Vagina (tissue), 2 donors: ENCODE data around the gene MSH3. TPM values are rescaled to one million over a fixed set of nuclear protein-coding genes. Genes with fewer than 3 reads are reported as not detected.

Source experiments
- DNase-seq, 2 donors: peaks; one replicate each; pipeline ENCODE4 v3.0.0-alpha.2; 2017; ENCODE audit errors: extremely low spot score in 2 of 2
- H3K27ac ChIP-seq: fragments of 200-600 bp; sonication (generic); one replicate; pipeline ENCODE4 v1.5.1; 2019
- H3K27me3 ChIP-seq: fragments of 200-600 bp; sonication (generic); one replicate; pipeline ENCODE4 v1.5.1; 2019
- H3K36me3 ChIP-seq, 2 donors: fragments of 200-600 bp; sonication (generic); one replicate each; pipeline ENCODE4 v1.5.1; 2017 to 2019
- H3K4me1 ChIP-seq: fragments of 200-600 bp; sonication (generic); one replicate; pipeline ENCODE4 v1.5.1; 2019
- H3K4me3 ChIP-seq, 2 donors: fragments of 200-600 bp; sonication (generic); 1 replicate in 1 of 2; 2 replicates in 1 of 2; pipeline ENCODE4 v1.5.1; 2016 to 2019
- H3K9me3 ChIP-seq: fragments of 200-600 bp; sonication (generic); one replicate; pipeline ENCODE4 v1.5.1; 2019
- CTCF ChIP-seq, 3 experiments: fragments of 450-650 bp in 2 of 3; fragments of 200-600 bp in 1 of 3; sonication (generic) in 1 of 3; IDR thresholded peaks; one replicate each; pipeline ENCODE4 v1.5.1; 2017 to 2019; ENCODE audit warnings: antibody characterized with exemption in 3 of 3, mild to moderate bottlenecking in 2 of 3, moderate library complexity in 2 of 3
- POLR2A ChIP-seq, 2 donors: fragments of 450-650 bp; IDR thresholded peaks; one replicate each; pipeline ENCODE4 v1.6.1; 2017; ENCODE audit warnings: antibody characterized with exemption in 2 of 2, mild to moderate bottlenecking in 2 of 2, moderate library complexity in 2 of 2
- POLR2AphosphoS5 ChIP-seq, 2 donors: sonication (generic); formaldehyde crosslinking; IDR thresholded peaks; one replicate each; pipeline ENCODE4 v1.9.0; 2017; ENCODE audit warnings: antibody characterized with exemption in 2 of 2, mild to moderate bottlenecking in 2 of 2, low read depth in 1 of 2; ENCODE audit not compliant: insufficient read depth in 1 of 2
- intact Hi-C: fragments of 100-400 bp; cut with DNase I; formaldehyde crosslinking; loops from one replicate; pipeline ENCODE4 v1.15.1; 2023
- total RNA-seq: library from RNA; depleted of rRNA; stranded (reverse); fragments of >200 nt; gene quantifications from one replicate; pipeline ENCODE4 v1.2.3, GENCODE V29; 2016

Gene MSH3
- total RNA-seq = 30.0 TPM

GRCh38 chr5:80654391-80655230 lies at the start of gene MSH3, which contains the start of gene DHFR:
Gene MSH3 (plus strand): TSS chr5:80654652. CDS start chr5:80654728, 76 bp downstream.
Gene DHFR (minus strand): TSS chr5:80654983. CDS start chr5:80654489, 494 bp downstream.
- H3K4me3 ChIP-seq = peak within 1 kb of the TSS; percentile 81 to 87
- H3K27ac ChIP-seq = peak within 1 kb of the TSS; percentile 92
- peaks cover 0 to 21% of the 10 kb centered on the region in 2 donors for H3K36me3 ChIP-seq
- no peaks in the 10 kb centered on the region for H3K9me3 ChIP-seq
- peak in 1 of 2 donors; percentile 91 for DNase-seq
- no peaks in the 10 kb centered on the region for H3K27me3 ChIP-seq
- TF ChIP-seq POLR2A (IDR thresholded peaks at IDR 0.05) = peak in 1 of 2 donors; percentile 6
- TF ChIP-seq POLR2AphosphoS5 (IDR thresholded peaks at IDR 0.05; ENCODE audit: insufficient read depth in 1 of 2, low read depth in 1 of 2) = peak in 1 of 2 donors; percentile 73
- peak in 1 of 3 experiments; percentile 25 for TF ChIP-seq CTCF (IDR thresholded peaks at IDR 0.05)
- intact Hi-C loops = no loop called here
- H3K4me1 ChIP-seq = peaks cover 19% of the 10 kb centered on the region

- Histone ChIP-seq H3K4me3 (no peak overlapping the region), H3K4me1 (no peaks in the 10 kb centered on the region), H3K27me3 (no peaks in the 10 kb centered on the region), H3K27ac (no peak overlapping the region), H3K36me3 (no peaks in the 10 kb centered on the region), H3K9me3 (no peaks in the 10 kb centered on the region)
- intact Hi-C loops = no loop called here
- no peak for DNase-seq
- no peak for TF ChIP-seq CTCF (IDR thresholded peaks at IDR 0.05)
- no peak for TF ChIP-seq POLR2A (IDR thresholded peaks at IDR 0.05)
Measured at GRCh38 chr5:80607343-80607742, 47.1 kb upstream of the MSH3 start.

GRCh38 chr5:80607832-80608231 lies 46.6 kb upstream of the MSH3 start:
- Histone ChIP-seq H3K27ac (no peak overlapping the region), H3K4me3 (no peak overlapping the region), H3K36me3 (no peaks in the 10 kb centered on the region), H3K27me3 (no peaks in the 10 kb centered on the region), H3K4me1 (no peaks in the 10 kb centered on the region), H3K9me3 (no peaks in the 10 kb centered on the region)
- no peak for TF ChIP-seq CTCF (IDR thresholded peaks at IDR 0.05)
- TF ChIP-seq POLR2AphosphoS5 (IDR thresholded peaks at IDR 0.05; ENCODE audit: insufficient read depth in 1 of 2, low read depth in 1 of 2) = no peak
- TF ChIP-seq POLR2A (IDR thresholded peaks at IDR 0.05) = no peak
- DNase-seq = no peak
- intact Hi-C loops = no loop called here

- no peaks in the 10 kb centered on the region for H3K36me3 ChIP-seq
- H3K9me3 ChIP-seq = no peaks in the 10 kb centered on the region
- DNase-seq = no peak
- H3K27me3 ChIP-seq = no peaks in the 10 kb centered on the region
- H3K4me3 ChIP-seq = no peak overlapping the region
- intact Hi-C loops = no loop called here
- no peak for TF ChIP-seq POLR2AphosphoS5 (IDR thresholded peaks at IDR 0.05; ENCODE audit: insufficient read depth in 1 of 2, low read depth in 1 of 2)
- TF ChIP-seq POLR2A (IDR thresholded peaks at IDR 0.05) = no peak
- no peak overlapping the region for H3K27ac ChIP-seq
- H3K4me1 ChIP-seq = no peaks in the 10 kb centered on the region
Measured at GRCh38 chr5:80608731-80609130, 45.7 kb upstream of the MSH3 start.

- H3K4me3 ChIP-seq = no peak overlapping the region
- intact Hi-C loops = no loop called here
- no peaks in the 10 kb centered on the region for H3K36me3 ChIP-seq
- H3K9me3 ChIP-seq = no peaks in the 10 kb centered on the region
- no peak for DNase-seq
- no peaks in the 10 kb centered on the region for H3K27me3 ChIP-seq
- TF ChIP-seq POLR2AphosphoS5 (IDR thresholded peaks at IDR 0.05; ENCODE audit: insufficient read depth in 1 of 2, low read depth in 1 of 2) = no peak
- no peak for TF ChIP-seq CTCF (IDR thresholded peaks at IDR 0.05)
- TF ChIP-seq POLR2A (IDR thresholded peaks at IDR 0.05) = no peak
- H3K4me1 ChIP-seq = no peaks in the 10 kb centered on the region
- no peak overlapping the region for H3K27ac ChIP-seq
Measured at GRCh38 chr5:80609692-80610091, 44.8 kb upstream of the MSH3 start.
